ENCODE results near the gene ELL.

DNA sequence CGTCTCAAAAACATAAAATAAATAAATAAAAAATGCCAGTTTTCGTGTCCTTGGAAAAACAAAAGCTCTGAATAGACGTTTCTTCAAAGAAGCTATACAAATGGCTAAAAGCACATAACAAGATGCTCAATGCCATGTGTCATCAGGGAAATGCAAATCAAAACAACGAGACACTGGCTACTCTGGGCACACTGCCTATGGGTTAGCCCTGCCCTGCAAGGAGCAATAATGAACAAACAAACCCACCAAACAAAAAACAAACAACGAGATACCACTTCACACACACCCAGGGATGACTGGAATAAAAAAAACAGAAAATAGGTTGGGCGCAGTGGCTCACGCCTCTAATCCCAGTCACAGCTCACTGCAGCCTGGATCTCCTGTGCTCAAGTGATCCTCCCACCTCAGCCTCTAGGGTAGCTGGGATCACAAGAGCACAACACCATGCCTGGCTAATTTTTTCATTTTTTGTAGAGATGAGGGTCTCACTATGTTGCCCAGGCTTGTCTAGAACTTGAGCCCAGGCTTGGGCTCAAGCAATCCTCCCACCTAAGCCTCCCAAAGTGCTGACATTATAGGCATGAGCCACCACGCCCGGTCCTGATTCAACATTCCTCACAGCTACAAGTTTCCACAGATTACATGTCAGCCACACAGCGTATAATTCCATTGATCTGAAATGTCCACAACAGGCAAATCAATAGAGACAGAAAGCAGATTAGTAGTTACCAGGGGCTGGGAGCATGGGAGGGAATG lies 68.4 kb downstream of the ELL start:
- TF ChIP-seq POLR2AphosphoS5 (IDR thresholded peaks at IDR 0.05; ENCODE audit: insufficient read depth, low read depth, low read length) (no peak), FOS (IDR thresholded peaks at IDR 0.05; ENCODE audit: borderline replicate concordance, insufficient read depth, low read length) (no peak), POLR2A (IDR thresholded peaks at IDR 0.05; ENCODE audit: low read depth, low read length) (no peak)
